H9 (cell line): ENCODE data around the gene SCAMP5. TPM values are rescaled to one million over a fixed set of nuclear protein-coding genes. Genes with fewer than 3 reads are reported as not detected.
A peak's percentile ranks its signal among the peaks of the same experiment; 100 is the strongest.

Experiments
- DNase-seq: peaks from one replicate; pipeline ENCODE4 v3.0.0-alpha.2; 2017
- H2AFZ ChIP-seq: one replicate; pipeline ENCODE4 v1.6.1; 2013; ENCODE audit warnings: mild to moderate bottlenecking, low read length, control low read depth, moderate library complexity
- H2AK5ac ChIP-seq: 2 replicates; pipeline ENCODE4 v1.6.1; 2013; ENCODE audit warnings: low read length, control low read depth, mixed read lengths; ENCODE audit not compliant: insufficient read length
- H2BK120ac ChIP-seq: one replicate; pipeline ENCODE4 v1.6.1; 2013; ENCODE audit warnings: low read depth, mild to moderate bottlenecking, low read length, control low read depth, inconsistent platforms; ENCODE audit not compliant: poor library complexity, severe bottlenecking
- H2BK12ac ChIP-seq: 2 replicates; pipeline ENCODE4 v1.6.1; 2013; ENCODE audit warnings: low read length, control low read depth, mixed read lengths, low read depth; ENCODE audit not compliant: insufficient read length
- H2BK15ac ChIP-seq: 2 replicates; pipeline ENCODE4 v1.6.1; 2013; ENCODE audit warnings: low read depth, low read length, control low read depth
- H2BK20ac ChIP-seq: one replicate; pipeline ENCODE4 v1.6.1; 2013; ENCODE audit warnings: low read depth, mild to moderate bottlenecking, low read length, control low read depth, inconsistent platforms; ENCODE audit not compliant: poor library complexity, severe bottlenecking
- H2BK5ac ChIP-seq: 2 replicates; pipeline ENCODE4 v1.6.1; 2013; ENCODE audit warnings: low read length, control low read depth, mixed read lengths; ENCODE audit not compliant: insufficient read length
- H3K14ac ChIP-seq: 2 replicates; pipeline ENCODE4 v1.6.1; 2013; ENCODE audit warnings: low read length, control low read depth; ENCODE audit not compliant: insufficient read depth
- H3K18ac ChIP-seq: 2 replicates; pipeline ENCODE4 v1.6.1; 2013; ENCODE audit warnings: low read depth, mild to moderate bottlenecking, mixed read lengths, low read length, control low read depth; ENCODE audit not compliant: insufficient read length
- H3K23ac ChIP-seq: 2 replicates; pipeline ENCODE4 v1.6.1; 2013; ENCODE audit warnings: low read length, control low read depth, mixed read lengths, low read depth; ENCODE audit not compliant: insufficient read length
- H3K23me2 ChIP-seq: 2 replicates; pipeline ENCODE4 v1.6.1; 2013; ENCODE audit warnings: low read depth, mild to moderate bottlenecking, mixed read lengths, low read length, control low read depth; ENCODE audit not compliant: insufficient read length, poor library complexity, severe bottlenecking
- H3K27ac ChIP-seq: 2 replicates; pipeline ENCODE4 v1.5.1; 2013; ENCODE audit warnings: low read length, control low read depth, mixed read lengths, low read depth; ENCODE audit not compliant: insufficient read length
- H3K27me3 ChIP-seq: 2 replicates; pipeline ENCODE4 v1.6.1; 2013; ENCODE audit warnings: low read length, control low read depth, inconsistent platforms; ENCODE audit not compliant: insufficient read depth
- H3K4ac ChIP-seq: 2 replicates; pipeline ENCODE4 v1.6.1; 2013; ENCODE audit warnings: low read depth, mild to moderate bottlenecking, control low read depth, inconsistent platforms, low read length, moderate library complexity
- H3K4me1 ChIP-seq: 2 replicates; pipeline ENCODE4 v1.6.1; 2013; ENCODE audit warnings: low read length, control low read depth, inconsistent platforms; ENCODE audit not compliant: insufficient read depth
- H3K4me2 ChIP-seq: 2 replicates; pipeline ENCODE4 v1.6.1; 2013; ENCODE audit warnings: low read length, control low read depth, mixed read lengths; ENCODE audit not compliant: insufficient read length, insufficient read depth
- H3K56ac ChIP-seq: 2 replicates; pipeline ENCODE4 v1.6.1; 2013; ENCODE audit warnings: low read depth, mild to moderate bottlenecking, mixed read lengths, low read length, control low read depth; ENCODE audit not compliant: insufficient read length
- H3K79me1 ChIP-seq: 2 replicates; pipeline ENCODE4 v1.6.1; 2013; ENCODE audit warnings: low read depth, mild to moderate bottlenecking, moderate library complexity, low read length, control low read depth, inconsistent platforms; ENCODE audit not compliant: insufficient read depth, poor library complexity, severe bottlenecking
- H3K79me2 ChIP-seq: 2 replicates; pipeline ENCODE4 v1.6.1; 2013; ENCODE audit warnings: low read length, control low read depth, inconsistent platforms; ENCODE audit not compliant: insufficient read depth
- H3K9ac ChIP-seq: 2 replicates; pipeline ENCODE4 v1.6.1; 2013; ENCODE audit warnings: low read length, control low read depth, mixed read lengths; ENCODE audit not compliant: insufficient read length; ENCODE audit errors: extremely low read depth
- H3K9me3 ChIP-seq: one replicate; pipeline ENCODE4 v1.6.1; 2013; ENCODE audit warnings: low read depth, low read length, inconsistent platforms; ENCODE audit not compliant: control insufficient read depth
- H3T11ph ChIP-seq: one replicate; pipeline ENCODE4 v1.6.1; 2013; ENCODE audit warnings: mild to moderate bottlenecking, low read length, control low read depth, inconsistent platforms
- H4K20me1 ChIP-seq: one replicate; pipeline ENCODE4 v1.6.1; 2013; ENCODE audit not compliant: control insufficient read depth, insufficient read length, insufficient read depth
- H4K5ac ChIP-seq: 2 replicates; pipeline ENCODE4 v1.6.1; 2013; ENCODE audit warnings: low read depth, mild to moderate bottlenecking, mixed read lengths, low read length, control low read depth; ENCODE audit not compliant: insufficient read length
- H4K8ac ChIP-seq: replicated peaks from 2 replicates; pipeline ENCODE4 v1.6.1; 2013; ENCODE audit warnings: low read length, control low read depth, mixed read lengths, low read depth; ENCODE audit not compliant: insufficient read length
- H4K91ac ChIP-seq: 2 replicates; pipeline ENCODE4 v1.6.1; 2013; ENCODE audit warnings: low read depth, mild to moderate bottlenecking, moderate library complexity, mixed read lengths, low read length, control low read depth; ENCODE audit not compliant: insufficient read length
- H3K27ac Mint-ChIP-seq, 3 experiments: 2 replicates in 2 of 3; 3 replicates in 1 of 3; pipeline ENCODE4 v1.8.0; 2020 to 2021; ENCODE audit warnings: mixed read lengths in 3 of 3, mild to moderate bottlenecking in 1 of 3, moderate library complexity in 1 of 3
- H3K27me3 Mint-ChIP-seq: 2 replicates; pipeline ENCODE4 v1.8.0; 2021; ENCODE audit warnings: low read depth, mild to moderate bottlenecking, moderate library complexity, mixed read lengths
- H3K36me3 Mint-ChIP-seq, 3 experiments: 2 replicates in 2 of 3; 3 replicates in 1 of 3; pipeline ENCODE4 v1.8.0; 2020 to 2021; ENCODE audit warnings: low read depth in 3 of 3, mixed read lengths in 3 of 3; ENCODE audit not compliant: insufficient read depth in 1 of 3
- H3K4me1 Mint-ChIP-seq, 2 experiments: 2 replicates each; pipeline ENCODE4 v1.8.0; 2020; ENCODE audit warnings: mixed read lengths in 2 of 2
- H3K4me3 Mint-ChIP-seq, 2 experiments: 2 replicates in 1 of 2; 3 replicates in 1 of 2; pipeline ENCODE4 v1.8.0; 2020 to 2021; ENCODE audit warnings: mild to moderate bottlenecking in 2 of 2, mixed read lengths in 2 of 2, moderate library complexity in 1 of 2
- H3K9me3 Mint-ChIP-seq, 2 experiments: 2 replicates in 1 of 2; 3 replicates in 1 of 2; pipeline ENCODE4 v1.8.0; 2020; ENCODE audit warnings: mild to moderate bottlenecking in 2 of 2, mixed read lengths in 2 of 2, moderate library complexity in 1 of 2
- WGBS: extraction: QIAGEN DNeasy Blood & Tissue Kit; methylation state at CpG from one replicate; pipeline ENCODE4 v1.1.7; 2013; ENCODE audit warnings: missing lambda C conversion rate, low lambda C conversion rate, mixed read lengths; ENCODE audit not compliant: insufficient read length; ENCODE audit errors: extremely low coverage; 5-methylcytosine and 5-hydroxymethylcytosine counted together
- total RNA-seq: library from RNA; stranded (reverse); gene quantifications from 2 replicates; pipeline ENCODE4 v1.2.1, GENCODE V29; 2021
- TF ChIP-seq, protein P1 (sequence below): fragments of 200-600 bp; sonication (generic); conservative IDR thresholded peaks from 3 replicates; pipeline ENCODE4 v1.8.0; 2021; ENCODE audit warnings: antibody characterized with exemption, mild to moderate bottlenecking

Gene SCAMP5
- total RNA-seq, 1 experiment from 2014 or later, result 47.8 TPM

- no peaks in the 10 kb centered on the region for H3K79me1 ChIP-seq
- Mint-ChIP-seq H3K36me3 (peaks cover 0 to 2% (median 0%) of the 10 kb centered on the region in 3 experiments; a peak in 1 of 7 replicates), H3K9me3 (no peaks in the 10 kb centered on the region), H3K27me3 (no peaks in the 10 kb centered on the region; the same call in 1 of the 2 replicates), H3K4me3 (no peak overlapping the region), H3K27ac (peak overlapping the region; percentile 10 to 19 (median 13); a peak in 3 of 7 replicates), H3K4me1 (peaks cover 10% of the 10 kb centered on the region in 2 experiments; a peak in 3 of 4 replicates)
- no peak overlapping the region for H4K8ac ChIP-seq
- no peak overlapping the region for H3T11ph ChIP-seq
- TF ChIP-seq, protein P1, sequence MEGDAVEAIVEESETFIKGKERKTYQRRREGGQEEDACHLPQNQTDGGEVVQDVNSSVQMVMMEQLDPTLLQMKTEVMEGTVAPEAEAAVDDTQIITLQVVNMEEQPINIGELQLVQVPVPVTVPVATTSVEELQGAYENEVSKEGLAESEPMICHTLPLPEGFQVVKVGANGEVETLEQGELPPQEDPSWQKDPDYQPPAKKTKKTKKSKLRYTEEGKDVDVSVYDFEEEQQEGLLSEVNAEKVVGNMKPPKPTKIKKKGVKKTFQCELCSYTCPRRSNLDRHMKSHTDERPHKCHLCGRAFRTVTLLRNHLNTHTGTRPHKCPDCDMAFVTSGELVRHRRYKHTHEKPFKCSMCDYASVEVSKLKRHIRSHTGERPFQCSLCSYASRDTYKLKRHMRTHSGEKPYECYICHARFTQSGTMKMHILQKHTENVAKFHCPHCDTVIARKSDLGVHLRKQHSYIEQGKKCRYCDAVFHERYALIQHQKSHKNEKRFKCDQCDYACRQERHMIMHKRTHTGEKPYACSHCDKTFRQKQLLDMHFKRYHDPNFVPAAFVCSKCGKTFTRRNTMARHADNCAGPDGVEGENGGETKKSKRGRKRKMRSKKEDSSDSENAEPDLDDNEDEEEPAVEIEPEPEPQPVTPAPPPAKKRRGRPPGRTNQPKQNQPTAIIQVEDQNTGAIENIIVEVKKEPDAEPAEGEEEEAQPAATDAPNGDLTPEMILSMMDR, result no peak
- H4K20me1 ChIP-seq, result no peaks in the 10 kb centered on the region
- H2AK5ac ChIP-seq, result no peak overlapping the region
- H3K18ac ChIP-seq, result peak overlapping the region; percentile 15
- no peak overlapping the region for H3K9ac ChIP-seq
- WGBS, result no CpG with 5 or more reads among the region's 7 CpGs
- no peak overlapping the region for H2AFZ ChIP-seq
- H3K79me2 ChIP-seq, result no peaks in the 10 kb centered on the region
- no peak overlapping the region for H2BK12ac ChIP-seq
- H2BK120ac ChIP-seq, result no peak overlapping the region
- no peak overlapping the region for H2BK15ac ChIP-seq
- no peaks in the 10 kb centered on the region for H3K27me3 ChIP-seq
- no peak overlapping the region for H3K27ac ChIP-seq
- no peaks in the 10 kb centered on the region for H3K4me1 ChIP-seq
- no peak overlapping the region for H3K4ac ChIP-seq
- no peak overlapping the region for H3K23ac ChIP-seq
- no peak overlapping the region for H3K4me2 ChIP-seq
- no peak overlapping the region for H3K14ac ChIP-seq
- no peak overlapping the region for H2BK5ac ChIP-seq
- H3K56ac ChIP-seq, result no peak overlapping the region
- H2BK20ac ChIP-seq, result no peak overlapping the region
- no peak for DNase-seq
- H3K9me3 ChIP-seq, result no peaks in the 10 kb centered on the region
- no peak overlapping the region for H4K91ac ChIP-seq
- no peaks in the 10 kb centered on the region for H3K23me2 ChIP-seq
- no peak overlapping the region for H4K5ac ChIP-seq
These were observed 60.7 kb downstream of the SCAMP5 start for GRCh38 chr15:75056036-75056435.
